Testis (tissue), 2 donors: ENCODE data around the gene XXYLT1.

Source experiments
- CTCF ChIP-seq, 3 experiments: fragments of 450-650 bp in 2 of 3; fragments of 200-600 bp in 1 of 3; sonication (generic) in 1 of 3; IDR thresholded peaks; one replicate each; pipeline ENCODE4 v1.5.1; 2016 to 2019; ENCODE audit warnings: antibody characterized with exemption in 3 of 3, mild to moderate bottlenecking in 2 of 3, moderate library complexity in 1 of 3
- POLR2A ChIP-seq: fragments of 450-650 bp; IDR thresholded peaks from one replicate; pipeline ENCODE4 v1.6.1; 2017; ENCODE audit warnings: antibody characterized with exemption, mild to moderate bottlenecking, moderate library complexity

- TF ChIP-seq CTCF (IDR thresholded peaks at IDR 0.05) (no peak), POLR2A (no peak)
Measured at GRCh38 chr3:195073866-195074860, 196.8 kb downstream of the XXYLT1 start.
